RWPE2 (cell line): ENCODE data around the gene KIF18A.
A peak's percentile ranks its signal among the peaks of the same experiment; 100 is the strongest.
"Not testable (repeated sequence)": the region's sequence is repeated elsewhere in the genome, so short reads cannot be mapped to it uniquely, and the experiment has no call there.

Source experiments
- ATAC-seq: fragments of 200-7000 bp; cut with Tn5 transposase; 3 replicates; pipeline ENCODE4 v1.9.1; 2021; ENCODE audit warnings: low read depth
- DNase-seq: peaks from one replicate; pipeline ENCODE4 v3.0.0-alpha.2; 2020; ENCODE audit warnings: low spot score
- H3K27ac ChIP-seq: fragments of 450-650 bp; 2 replicates; pipeline ENCODE4 v1.5.1; 2017; ENCODE audit warnings: mild to moderate bottlenecking; ENCODE audit not compliant: poor library complexity, severe bottlenecking
- H3K27me3 ChIP-seq: fragments of 250-450 bp; sonication (Bioruptor Pico); 2 replicates; pipeline ENCODE4 v1.5.1; 2021; ENCODE audit warnings: mild to moderate bottlenecking, moderate library complexity; ENCODE audit not compliant: insufficient read depth, poor library complexity, severe bottlenecking
- H3K36me3 ChIP-seq: fragments of 250-450 bp; sonication (Bioruptor Pico); 2 replicates; pipeline ENCODE4 v1.5.1; 2020; ENCODE audit warnings: low read depth, mild to moderate bottlenecking, moderate library complexity
- H3K4me1 ChIP-seq: fragments of 250-450 bp; sonication (Bioruptor Pico); 2 replicates; pipeline ENCODE4 v1.5.1; 2021; ENCODE audit warnings: mild to moderate bottlenecking, moderate library complexity; ENCODE audit not compliant: insufficient read depth, poor library complexity, severe bottlenecking
- H3K4me3 ChIP-seq: fragments of 250-450 bp; sonication (Bioruptor Pico); 2 replicates; pipeline ENCODE4 v1.5.1; 2021; ENCODE audit warnings: mild to moderate bottlenecking, moderate library complexity; ENCODE audit not compliant: severe bottlenecking
- H3K9me3 ChIP-seq: fragments of 250-450 bp; sonication (Bioruptor Pico); 2 replicates; pipeline ENCODE4 v1.5.1; 2021; ENCODE audit warnings: mild to moderate bottlenecking, moderate library complexity; ENCODE audit not compliant: severe bottlenecking
- CTCF ChIP-seq: fragments of 450-650 bp; IDR thresholded peaks from one replicate; pipeline ENCODE4 v1.5.1; 2017; ENCODE audit warnings: mild to moderate bottlenecking, moderate library complexity; ENCODE audit not compliant: poor library complexity, severe bottlenecking

KIF18A gene

GRCh38 chr11:28104425-28104824, 3.5 kb downstream of the KIF18A start:
- no peak for DNase-seq
- peaks cover 45% of the 10 kb centered on the region for H3K4me1 ChIP-seq
- ATAC-seq: no peak
- H3K9me3 ChIP-seq: no peaks in the 10 kb centered on the region
- H3K36me3 ChIP-seq: 0 out of 2 replicates have a peak, but pooled peaks cover 3% of the 10 kb centered on the region
- no peak for TF ChIP-seq CTCF
- H3K4me3 ChIP-seq: no peak overlapping the region
- no peaks in the 10 kb centered on the region for H3K27me3 ChIP-seq
- H3K27ac ChIP-seq: no peak overlapping the region

- H3K27me3 ChIP-seq, H3K4me3 ChIP-seq, ATAC-seq, H3K9me3 ChIP-seq, H3K27ac ChIP-seq, DNase-seq: not testable (repeated sequence)
- Histone ChIP-seq H3K36me3 (peaks cover 11% of the 10 kb centered on the region), H3K4me1 (peaks cover 36% of the 10 kb centered on the region)
These were observed 5.7 kb downstream of the KIF18A start for GRCh38 chr11:28102300-28102699.

GRCh38 chr11:28100665-28101064, 7.3 kb downstream of the KIF18A start:
- Histone ChIP-seq H3K4me3 (no peak overlapping the region), H3K9me3 (no peaks in the 10 kb centered on the region), H3K36me3 (peaks cover 20% of the 10 kb centered on the region), H3K27me3 (no peaks in the 10 kb centered on the region), H3K27ac (no peak overlapping the region), H3K4me1 (peaks cover 25% of the 10 kb centered on the region)
- no peak for TF ChIP-seq CTCF
- DNase-seq (no peak), ATAC-seq (no peak)

DNA sequence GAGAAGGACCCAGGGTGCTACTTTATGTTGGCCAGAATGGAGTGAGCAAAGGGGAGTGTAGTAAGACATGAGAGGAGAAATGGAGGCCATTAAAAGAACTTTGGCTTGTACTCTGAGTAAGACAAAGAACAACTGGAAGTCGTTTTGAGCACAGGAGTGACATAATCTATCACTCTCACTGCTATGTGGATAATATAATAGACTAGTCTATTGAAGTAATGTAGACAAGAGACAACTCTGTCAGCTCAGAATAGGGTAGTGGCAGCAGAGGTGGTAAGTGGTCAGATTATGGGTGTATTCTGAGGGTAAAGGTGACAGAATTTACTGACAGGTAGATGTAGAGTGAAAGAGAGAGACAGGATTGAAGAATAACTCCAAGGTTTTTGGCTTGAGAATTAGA, 8.2 kb downstream of the KIF18A start:
- Histone ChIP-seq H3K36me3 (peaks cover 29% of the 10 kb centered on the region), H3K4me1 (peaks cover 16% of the 10 kb centered on the region), H3K27me3 (no peaks in the 10 kb centered on the region), H3K4me3 (no peak overlapping the region), H3K27ac (no peak overlapping the region), H3K9me3 (no peaks in the 10 kb centered on the region)
- 0 out of 3 replicates have a peak, but pooled peaks have one; percentile 12 for ATAC-seq
- no peak for DNase-seq
- no peak for TF ChIP-seq CTCF

- H3K27ac ChIP-seq: no peak overlapping the region
- H3K36me3 ChIP-seq: peaks cover 44% of the 10 kb centered on the region
- H3K4me3 ChIP-seq: no peak overlapping the region
- no peaks in the 10 kb centered on the region for H3K27me3 ChIP-seq
- no peaks in the 10 kb centered on the region for H3K9me3 ChIP-seq
- ATAC-seq: no peak
- TF ChIP-seq CTCF: no peak
- no peak for DNase-seq
- peaks cover 4% of the 10 kb centered on the region for H3K4me1 ChIP-seq
These were observed 9.7 kb downstream of the KIF18A start for GRCh38 chr11:28098257-28098656.
